NCI-H345 treated with DMSO at 0.1 percent for 48 hours (cell line): ENCODE measurements around the gene FUT7.

Experiments used
- DNase-seq: peaks from one replicate; lab custom pipeline; 2025; ENCODE audit not compliant: unreplicated experiment; lab: John Stamatoyannopoulos, UW

FUT7 gene

DNA sequence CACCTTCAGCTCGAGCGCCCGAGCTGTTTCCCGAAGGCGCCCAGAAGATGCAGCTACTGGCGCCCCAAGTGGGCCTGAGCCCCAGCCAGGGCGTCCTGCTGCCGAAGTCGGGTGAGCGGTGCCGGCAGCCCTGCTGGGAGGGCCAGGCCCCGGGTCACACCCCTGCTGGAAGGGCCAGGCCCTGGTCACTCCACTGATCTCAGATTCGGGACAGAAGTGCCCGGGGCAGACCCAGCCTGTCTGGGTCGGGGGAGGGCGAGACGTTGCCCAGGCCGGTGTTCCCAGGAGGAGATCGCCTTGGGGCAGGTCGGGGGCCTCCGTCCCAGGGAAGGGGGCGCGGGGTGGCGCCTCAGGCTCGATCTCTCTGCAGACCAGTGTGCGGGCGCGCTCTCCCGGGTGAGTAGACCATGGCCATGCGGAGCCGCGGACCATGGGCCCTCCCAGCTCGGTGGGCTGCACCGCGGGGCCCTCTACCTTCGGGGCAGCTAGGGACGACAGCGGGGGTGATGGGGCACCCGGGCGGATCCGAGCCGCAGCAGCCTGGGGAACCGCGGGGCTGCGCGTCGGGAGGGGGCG lies 46.8 kb downstream of the FUT7 start:
- no peak for DNase-seq

- no peak for DNase-seq
Observed at GRCh38 chr9:136984464-136985026, 47.3 kb downstream of the FUT7 start.

DNA sequence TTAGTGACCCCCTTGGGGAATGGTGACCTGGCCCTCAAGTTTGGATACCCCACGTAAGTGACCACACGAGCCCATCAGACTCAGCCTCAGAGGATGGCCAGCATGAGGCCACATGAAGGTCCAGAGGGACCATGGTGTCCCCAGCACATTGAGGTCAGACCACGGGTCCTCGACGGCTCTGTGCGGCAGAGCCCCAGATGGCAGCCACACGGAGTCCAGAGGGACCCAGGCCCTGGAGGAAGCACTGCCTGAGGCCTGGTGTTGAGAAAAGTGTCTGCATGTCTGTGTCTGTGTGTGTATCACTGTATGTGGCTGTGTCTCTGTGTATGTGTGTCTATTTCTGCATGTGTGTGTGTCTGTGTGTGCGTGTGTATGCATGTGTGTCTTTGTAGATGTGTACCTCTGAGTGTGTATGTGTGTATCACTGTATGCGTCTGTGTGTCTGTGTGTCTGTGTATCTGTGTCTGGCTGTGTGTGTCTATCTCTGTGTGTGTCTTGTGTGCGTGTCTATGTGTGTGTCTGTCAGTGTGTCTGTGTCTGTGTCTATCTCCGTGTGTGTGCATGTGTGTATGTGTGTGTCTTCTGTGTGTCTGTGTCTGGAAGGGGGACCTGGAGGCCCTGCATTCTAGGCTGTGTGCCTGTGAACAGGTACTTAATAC lies 48.1 kb downstream of the FUT7 start:
- no peak for DNase-seq

DNA sequence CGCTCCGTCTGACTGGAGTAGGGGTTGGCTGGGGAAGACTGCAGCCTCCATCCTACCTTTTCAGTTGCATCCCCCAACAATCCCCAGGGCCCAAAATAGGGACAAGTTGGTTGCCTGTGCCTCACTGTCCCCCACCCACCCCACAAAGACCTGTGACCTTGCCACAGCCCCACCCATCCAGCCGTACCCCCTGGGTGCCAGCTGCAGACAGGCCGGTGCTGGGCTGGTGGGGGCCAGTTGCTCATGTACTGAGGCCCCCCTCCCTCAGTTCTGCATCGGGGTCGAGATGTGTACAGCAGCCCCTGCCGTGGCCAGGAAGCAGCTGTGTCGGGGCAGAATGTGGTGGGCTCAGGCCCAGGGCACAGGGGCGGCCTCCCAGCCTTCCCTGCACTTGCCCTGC lies 48.7 kb downstream of the FUT7 start:
- no peak for DNase-seq

DNA sequence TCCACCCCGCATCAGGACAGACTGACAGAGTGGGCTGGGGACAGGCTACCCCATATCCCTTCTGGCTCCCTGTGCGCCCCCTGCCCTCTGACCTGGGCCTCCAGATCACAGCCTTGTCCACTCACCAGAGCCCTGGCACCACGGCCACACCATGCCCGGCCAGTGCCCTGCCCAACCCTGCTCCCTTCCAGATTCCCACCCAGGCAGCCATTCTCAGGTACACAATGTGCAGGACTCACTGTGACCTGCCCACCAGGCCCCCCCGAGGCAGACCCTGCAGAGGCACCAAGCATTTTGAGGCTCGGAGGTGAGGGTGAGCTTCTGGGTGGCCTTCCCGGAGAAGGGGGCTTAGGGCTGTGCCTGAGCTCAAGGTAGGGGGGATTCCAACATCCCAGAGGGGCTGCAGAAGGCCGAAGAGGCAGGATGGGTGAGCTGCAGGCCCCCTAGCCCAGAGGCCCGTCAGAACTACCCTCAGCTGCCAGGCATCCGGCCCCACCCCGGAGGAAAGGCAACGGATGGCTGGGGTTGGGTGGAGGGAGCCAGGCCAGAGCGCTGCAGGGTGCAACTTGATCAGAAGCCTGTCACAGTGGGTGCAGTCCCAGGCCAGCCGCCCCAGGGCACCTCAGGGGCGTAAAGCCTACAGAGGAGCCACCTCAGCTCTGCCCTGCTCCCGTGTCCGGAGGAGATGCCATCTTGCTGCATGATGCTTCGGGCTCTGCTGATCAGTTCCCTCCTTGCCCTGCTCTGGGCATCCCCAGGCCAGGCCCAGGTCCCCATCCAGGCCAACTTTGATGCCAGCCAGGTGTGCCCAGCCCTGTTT lies 49.4 kb downstream of the FUT7 start, which contains the start of gene LCNL1:
Gene LCNL1, plus strand, starts transcription at position 762 of the 820 bp plus-strand sequence. CDS start 594 bp downstream, outside the sequence.
- DNase-seq, result no peak

- DNase-seq, result no peak
Observed at GRCh38 chr9:136981588-136982231, 50.2 kb downstream of the FUT7 start.

DNA sequence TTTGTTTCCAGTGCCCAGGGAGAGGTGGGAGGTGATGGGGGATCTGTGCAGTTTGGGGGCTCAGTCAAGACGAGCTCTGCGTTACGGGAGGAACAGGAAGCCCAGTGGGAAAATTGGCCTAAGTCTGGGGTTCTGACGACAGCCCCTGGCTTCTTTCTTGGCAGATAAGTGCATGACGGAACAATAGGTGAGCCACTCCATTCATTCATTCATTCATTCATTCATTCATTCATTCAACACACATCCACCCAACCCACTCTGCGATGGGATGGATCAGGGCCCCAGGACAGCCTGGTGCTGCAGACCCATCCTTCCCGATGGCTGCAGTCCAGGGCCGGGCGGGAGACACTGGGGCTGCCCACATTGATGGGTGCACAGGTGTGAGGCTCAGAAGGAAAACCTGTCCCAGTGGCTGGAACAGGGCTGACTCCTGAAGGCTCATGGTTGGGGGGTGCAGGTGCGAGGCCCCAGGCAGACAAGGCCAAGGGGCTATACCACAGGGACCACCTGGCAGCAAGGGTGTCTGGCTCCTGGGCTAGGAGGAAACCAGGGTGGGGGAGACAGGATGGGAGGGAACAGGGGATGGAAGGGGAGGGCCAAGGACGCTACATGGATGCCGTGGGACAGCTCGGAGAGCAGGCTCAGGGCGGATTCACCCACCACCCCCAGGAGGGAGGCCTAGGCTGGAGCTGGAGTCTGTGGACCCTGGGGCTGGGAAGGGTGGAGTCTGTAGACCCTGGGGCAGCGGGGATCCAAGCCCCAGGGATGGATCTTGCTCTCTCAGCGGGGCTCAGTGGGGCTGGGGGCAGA lies 51.0 kb downstream of the FUT7 start:
- DNase-seq, result no peak
